Osteoblast (primary cell): ENCODE measurements around the gene VEGFC. TPM values are rescaled to one million over a fixed set of nuclear protein-coding genes. Genes with fewer than 3 reads are reported as not detected.

ENCODE experiments used
- DNase-seq: peaks from one replicate; pipeline ENCODE4 v3.0.0; 2011; ENCODE audit warnings: low spot score, mixed read lengths; ENCODE audit not compliant: insufficient read length; ENCODE audit errors: missing footprints
- H2AFZ ChIP-seq: 2 replicates; pipeline ENCODE4 v1.6.0; 2011; ENCODE audit warnings: mild to moderate bottlenecking, low read length
- H3K27ac ChIP-seq: 2 replicates; pipeline ENCODE4 v1.5.1; 2011; ENCODE audit warnings: mild to moderate bottlenecking, low read depth, low read length, moderate library complexity
- H3K27me3 ChIP-seq: 2 replicates; pipeline ENCODE4 v1.6.0; 2012; ENCODE audit warnings: mild to moderate bottlenecking, control low read depth, inconsistent platforms, low read length, moderate library complexity; ENCODE audit not compliant: insufficient read depth
- H3K36me3 ChIP-seq: 2 replicates; pipeline ENCODE4 v1.5.1; 2011; ENCODE audit warnings: mild to moderate bottlenecking, low read length, control low read depth, moderate library complexity; ENCODE audit not compliant: insufficient read depth
- H3K4me1 ChIP-seq: 2 replicates; pipeline ENCODE4 v1.5.1; 2011; ENCODE audit warnings: mild to moderate bottlenecking, low read length, control low read depth, moderate library complexity; ENCODE audit not compliant: insufficient read depth
- H3K4me2 ChIP-seq: 2 replicates; pipeline ENCODE4 v1.6.0; 2011; ENCODE audit warnings: mild to moderate bottlenecking, low read length; ENCODE audit not compliant: insufficient read depth
- H3K4me3 ChIP-seq: fragments of 200-600 bp; sonication (generic); 3 replicates; pipeline ENCODE4 v1.5.1; 2012; ENCODE audit warnings: mild to moderate bottlenecking, low read length, inconsistent platforms; ENCODE audit not compliant: insufficient read depth
- H3K79me2 ChIP-seq: 2 replicates; pipeline ENCODE4 v1.6.0; 2012; ENCODE audit warnings: mild to moderate bottlenecking, low read length, control low read depth, inconsistent platforms; ENCODE audit not compliant: insufficient read depth
- H3K9me3 ChIP-seq: 2 replicates; pipeline ENCODE4 v1.5.1; 2011; ENCODE audit warnings: low read depth, low read length, control low read depth
- H4K20me1 ChIP-seq: 2 replicates; pipeline ENCODE4 v1.6.0; 2012; ENCODE audit warnings: mild to moderate bottlenecking, low read length, control low read depth; ENCODE audit not compliant: insufficient read depth
- CTCF ChIP-seq: IDR thresholded peaks from 2 replicates; pipeline ENCODE4 v1.5.1; 2011; ENCODE audit warnings: mild to moderate bottlenecking, low read depth, low read length, moderate library complexity; ENCODE audit errors: extremely low read depth
- total RNA-seq: library from RNA; depleted of rRNA; stranded (reverse); fragments of >200 nt; gene quantifications from 2 replicates; pipeline ENCODE4 v1.2.3, GENCODE V29; 2012

Gene VEGFC
- total RNA-seq, 1 donor, result 55.4 TPM

- Histone ChIP-seq H3K4me1 (peaks cover 26% of the 10 kb centered on the region), H4K20me1 (no peaks in the 10 kb centered on the region), H3K27me3 (no peaks in the 10 kb centered on the region), H3K9me3 (no peaks in the 10 kb centered on the region), H3K4me2 (no peak overlapping the region), H3K36me3 (no peaks in the 10 kb centered on the region), H3K4me3 (no peak overlapping the region), H2AFZ (peak overlapping the region; percentile 54), H3K79me2 (no peaks in the 10 kb centered on the region), H3K27ac (peak overlapping the region; percentile 36)
- DNase-seq, result peak; percentile 84
- no peak for TF ChIP-seq CTCF
Measured at GRCh38 chr4:176818531-176818930, 25.8 kb upstream of the VEGFC start.

GRCh38 chr4:176817204-176817603 is 24.5 kb upstream of the VEGFC start:
- Histone ChIP-seq H3K27ac (peak overlapping the region; percentile 35), H3K4me3 (peak overlapping the region; percentile 28), H3K27me3 (no peaks in the 10 kb centered on the region), H3K36me3 (no peaks in the 10 kb centered on the region), H3K4me2 (peak overlapping the region; percentile 73), H3K79me2 (no peaks in the 10 kb centered on the region), H4K20me1 (no peaks in the 10 kb centered on the region), H3K4me1 (peaks cover 26% of the 10 kb centered on the region), H2AFZ (peak overlapping the region; percentile 84), H3K9me3 (no peaks in the 10 kb centered on the region)
- DNase-seq, result no peak
- no peak for TF ChIP-seq CTCF

- Histone ChIP-seq H3K79me2 (no peaks in the 10 kb centered on the region), H3K4me2 (peak overlapping the region; percentile 68), H3K9me3 (no peaks in the 10 kb centered on the region), H3K27ac (peak overlapping the region; percentile 88), H4K20me1 (no peaks in the 10 kb centered on the region), H3K27me3 (no peaks in the 10 kb centered on the region), H3K4me3 (peak overlapping the region; percentile 20), H3K36me3 (no peaks in the 10 kb centered on the region), H2AFZ (peak overlapping the region; percentile 73), H3K4me1 (peaks cover 26% of the 10 kb centered on the region)
- peak; percentile 50 for DNase-seq
- no peak for TF ChIP-seq CTCF
Measured at GRCh38 chr4:176814770-176815169, 22.0 kb upstream of the VEGFC start.

GRCh38 chr4:176810481-176811249 is 17.9 kb upstream of the VEGFC start:
- Histone ChIP-seq H3K9me3 (no peaks in the 10 kb centered on the region), H3K4me2 (no peak overlapping the region), H3K36me3 (no peaks in the 10 kb centered on the region), H3K79me2 (no peaks in the 10 kb centered on the region), H3K4me1 (peaks cover 12% of the 10 kb centered on the region), H2AFZ (no peak overlapping the region), H3K4me3 (no peak overlapping the region), H4K20me1 (no peaks in the 10 kb centered on the region), H3K27me3 (no peaks in the 10 kb centered on the region), H3K27ac (no peak overlapping the region)
- TF ChIP-seq CTCF, result no peak
- no peak for DNase-seq
